Superior temporal gyrus (tissue), 1 donor: Measurements from ENCODE around the gene SPTLC2.
"Not testable (repeated sequence)": the region's sequence is repeated elsewhere in the genome, so short reads cannot be mapped to it uniquely, and the experiment has no call there.

ENCODE experiments used
- DNase-seq: peaks from one replicate; pipeline ENCODE4 v3.0.0-alpha.2; 2016; ENCODE audit errors: extremely low spot score

SPTLC2 gene, protein sequence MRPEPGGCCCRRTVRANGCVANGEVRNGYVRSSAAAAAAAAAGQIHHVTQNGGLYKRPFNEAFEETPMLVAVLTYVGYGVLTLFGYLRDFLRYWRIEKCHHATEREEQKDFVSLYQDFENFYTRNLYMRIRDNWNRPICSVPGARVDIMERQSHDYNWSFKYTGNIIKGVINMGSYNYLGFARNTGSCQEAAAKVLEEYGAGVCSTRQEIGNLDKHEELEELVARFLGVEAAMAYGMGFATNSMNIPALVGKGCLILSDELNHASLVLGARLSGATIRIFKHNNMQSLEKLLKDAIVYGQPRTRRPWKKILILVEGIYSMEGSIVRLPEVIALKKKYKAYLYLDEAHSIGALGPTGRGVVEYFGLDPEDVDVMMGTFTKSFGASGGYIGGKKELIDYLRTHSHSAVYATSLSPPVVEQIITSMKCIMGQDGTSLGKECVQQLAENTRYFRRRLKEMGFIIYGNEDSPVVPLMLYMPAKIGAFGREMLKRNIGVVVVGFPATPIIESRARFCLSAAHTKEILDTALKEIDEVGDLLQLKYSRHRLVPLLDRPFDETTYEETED

DNA sequence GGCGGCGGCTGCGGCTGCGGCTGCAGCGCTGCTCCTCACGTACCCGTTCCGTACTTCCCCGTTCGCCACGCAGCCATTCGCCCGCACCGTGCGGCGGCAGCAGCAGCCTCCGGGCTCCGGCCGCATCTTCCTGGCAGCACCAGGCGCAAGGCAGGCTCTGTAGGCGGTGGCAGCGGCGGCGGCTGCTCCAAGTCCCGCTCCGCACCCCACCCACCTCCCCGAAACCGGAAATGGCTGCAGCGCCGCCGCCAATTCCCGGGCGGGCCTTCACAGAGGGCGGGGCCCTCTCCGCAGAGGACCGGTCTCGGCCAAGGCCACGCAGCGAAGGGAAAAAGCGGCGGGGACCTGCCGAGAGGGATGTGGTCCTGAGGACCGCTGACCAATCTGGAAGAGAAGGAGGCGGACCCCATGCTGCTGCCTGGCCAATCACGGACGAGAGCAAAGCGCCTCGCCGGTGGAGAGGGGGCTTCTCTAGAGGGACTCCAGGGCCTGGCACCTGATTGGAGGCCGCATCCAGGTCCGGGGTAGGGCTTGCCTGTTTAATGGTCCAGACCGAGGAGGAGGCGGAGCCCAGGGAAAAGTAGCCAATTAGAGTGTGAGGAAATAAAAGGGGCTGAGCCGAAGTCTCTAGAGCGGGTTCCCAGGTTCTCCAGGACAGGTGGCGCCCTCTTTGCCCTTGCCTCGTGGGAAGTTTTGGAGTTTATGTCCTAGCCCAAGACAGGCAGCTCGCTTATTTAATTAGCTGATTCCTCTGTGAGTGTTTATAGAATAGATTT, at the start of gene SPTLC2:
TSS of gene SPTLC2 (minus strand) at position 184 of the 776 bp plus-strand sequence. CDS start at position 126, 58 bp downstream.
- peak; percentile 99 for DNase-seq

DNA sequence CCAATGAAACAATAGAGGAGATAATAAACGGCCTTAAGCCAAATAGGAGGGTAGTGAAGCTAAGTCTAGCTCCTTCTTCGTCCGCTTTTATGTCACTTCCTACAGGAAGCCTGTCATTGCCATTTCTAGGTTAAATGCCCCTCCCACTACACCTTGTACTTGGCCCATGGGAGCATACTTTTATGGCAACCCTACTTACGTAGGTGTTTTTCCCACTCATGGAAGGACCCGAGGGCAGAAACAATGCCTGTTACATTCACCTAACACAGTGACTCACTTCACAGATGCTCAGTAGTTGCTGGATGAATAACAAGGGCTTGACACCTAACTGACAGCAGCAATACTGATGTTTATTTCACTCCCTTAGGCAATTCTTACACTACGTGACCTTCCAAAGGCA, 46.9 kb upstream of the SPTLC2 start:
- DNase-seq: no peak

DNA sequence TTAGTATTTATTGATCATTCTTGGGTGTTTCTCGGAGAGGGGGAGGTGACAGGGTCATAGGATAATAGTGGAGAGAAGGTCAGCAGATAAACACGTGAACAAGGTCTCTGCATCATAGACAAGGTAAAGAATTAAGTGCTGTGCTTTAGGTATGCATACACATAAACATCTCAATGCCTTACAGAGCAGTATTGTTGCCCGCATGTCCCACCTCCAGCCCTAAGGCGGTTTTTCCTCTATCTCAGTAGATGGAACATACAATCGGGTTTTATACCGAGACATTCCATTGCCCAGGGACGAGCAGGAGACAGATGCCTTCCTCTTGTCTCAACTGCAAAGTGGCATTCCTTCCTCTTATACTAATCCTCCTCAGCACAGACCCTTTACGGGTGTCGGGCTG, 45.1 kb upstream of the SPTLC2 start:
- DNase-seq: not testable (repeated sequence)

DNA sequence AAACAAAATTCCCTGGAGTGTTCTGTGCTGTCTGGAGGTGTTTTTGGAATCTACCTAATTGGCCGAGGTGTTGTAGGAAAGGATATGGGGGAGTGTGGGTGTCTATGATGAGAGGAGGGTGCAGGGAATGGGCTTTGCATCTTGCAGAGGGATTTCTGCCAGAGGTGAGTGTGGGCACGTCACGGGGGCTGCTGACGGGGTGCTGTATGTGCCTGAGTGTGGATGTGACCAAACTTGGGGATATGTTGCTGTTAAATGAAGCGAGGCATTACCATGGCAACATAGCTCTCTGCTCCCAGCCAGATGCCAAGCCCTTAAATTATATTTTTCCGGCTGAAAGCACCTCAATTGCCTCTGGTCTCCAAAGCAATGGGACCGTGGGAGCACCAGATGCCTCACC, 44.3 kb upstream of the SPTLC2 start:
- DNase-seq: peak; percentile 54

DNA sequence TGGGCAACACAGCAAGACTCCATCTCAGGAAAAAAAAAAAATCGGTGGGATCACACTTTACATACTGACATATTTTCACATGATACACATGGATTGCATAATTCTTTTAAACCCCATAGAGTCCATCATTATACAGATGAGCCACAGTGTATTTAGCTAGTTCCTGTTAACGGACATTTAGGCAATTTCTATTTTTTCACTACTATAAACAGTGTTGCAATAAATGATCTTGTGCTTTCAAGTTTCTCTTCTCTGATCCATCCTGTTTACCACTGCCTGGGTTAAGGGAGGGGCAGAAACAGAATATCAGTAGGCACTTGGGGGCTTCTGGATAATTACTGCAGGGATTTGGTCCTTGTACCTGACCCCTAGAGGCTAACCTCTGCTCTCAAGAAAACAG, 43.4 kb upstream of the SPTLC2 start:
- no peak for DNase-seq

DNA sequence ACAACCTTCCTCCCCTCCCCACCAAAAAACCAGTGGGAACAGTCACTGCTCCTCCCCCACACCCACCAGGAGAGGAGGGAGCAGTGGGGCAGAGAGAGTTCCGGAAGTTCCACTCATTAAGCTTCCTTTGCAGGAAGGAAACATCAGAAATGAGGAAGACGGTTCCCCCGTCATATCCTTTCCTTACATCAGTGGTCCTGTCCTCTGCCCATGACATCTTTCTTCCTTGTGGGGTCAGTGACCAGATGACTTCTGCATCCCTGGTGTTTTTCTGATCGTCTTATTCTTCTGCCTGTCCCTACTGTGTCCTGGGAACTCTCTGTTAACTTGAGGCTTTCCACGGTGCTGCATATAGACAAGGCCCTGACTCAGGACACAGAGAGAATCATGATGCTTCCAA, 40.8 kb upstream of the SPTLC2 start:
- no peak for DNase-seq

DNA sequence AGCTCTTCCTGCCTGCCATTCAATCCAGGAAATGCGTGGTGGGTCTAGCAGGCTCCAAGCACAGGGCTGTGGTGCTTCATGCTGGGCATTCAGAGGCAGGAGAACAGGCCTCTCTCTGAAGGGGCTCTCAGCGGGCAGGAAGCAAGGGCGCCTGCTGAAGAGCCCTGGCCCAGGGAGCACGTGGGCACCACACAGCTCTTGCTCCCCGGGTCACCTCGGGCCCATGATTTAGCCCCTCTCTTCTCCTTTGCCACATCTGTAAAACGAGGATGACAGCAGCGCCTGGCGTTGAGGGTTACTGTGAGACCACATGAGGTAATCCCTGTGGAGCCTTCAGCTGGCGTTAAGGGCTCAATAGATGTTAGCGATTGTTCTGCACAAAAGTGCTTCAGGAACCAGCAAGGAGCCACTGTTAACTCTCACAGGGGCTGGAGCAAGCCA, 37.6 kb upstream of the SPTLC2 start:
- DNase-seq: no peak

DNA sequence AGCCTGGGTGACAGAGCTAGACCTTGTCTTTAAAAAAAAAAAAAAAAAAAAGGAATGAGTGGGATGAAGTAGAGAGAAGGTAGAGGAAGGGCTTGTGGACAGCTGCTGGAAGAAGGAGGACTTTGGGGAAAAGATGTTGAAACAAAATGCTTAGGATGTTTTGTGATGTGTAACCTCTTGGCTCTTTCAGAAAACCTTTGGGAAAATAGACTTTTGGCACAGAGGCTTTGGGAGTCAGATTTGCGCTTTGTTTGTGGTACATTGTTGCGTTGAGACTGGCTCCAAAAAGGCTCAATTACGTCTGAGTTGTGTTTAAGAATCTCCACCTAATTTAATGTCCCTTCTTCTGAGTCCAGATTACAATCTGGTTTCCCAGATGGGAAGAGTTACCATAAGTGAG, 32.9 kb upstream of the SPTLC2 start:
- DNase-seq: no peak

DNA sequence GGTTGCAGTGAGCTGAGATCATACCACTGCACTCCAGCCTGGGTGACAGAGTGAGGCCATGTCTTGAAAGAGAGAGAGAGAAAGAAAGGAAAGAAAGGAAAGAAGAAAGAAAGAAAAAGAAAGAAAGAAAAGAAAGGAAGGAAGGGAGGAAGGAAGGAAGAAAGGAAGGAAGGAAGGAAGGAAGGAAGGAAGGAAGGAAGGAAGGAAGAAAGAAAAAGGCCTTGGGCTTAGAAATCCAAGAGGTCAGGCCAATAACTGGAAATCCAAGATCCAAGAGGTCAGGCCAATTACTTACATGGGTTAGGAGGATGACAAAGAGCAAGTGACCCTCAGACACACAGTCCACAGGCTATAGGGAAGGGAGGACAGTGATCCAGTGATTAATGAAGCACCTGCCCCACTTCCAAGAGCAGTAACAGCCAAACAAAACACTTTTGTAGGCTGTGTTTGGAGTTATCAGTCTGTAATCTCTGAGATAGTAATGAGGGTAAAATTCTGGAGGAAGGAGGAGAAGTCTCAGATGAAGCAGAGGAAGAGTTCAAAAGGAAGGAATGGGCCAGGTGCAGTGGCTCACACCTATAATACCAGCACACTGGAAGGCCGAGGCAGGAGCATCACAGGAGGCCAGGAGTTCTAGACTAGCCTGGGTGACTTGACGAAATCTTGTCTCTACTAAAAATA, 32.2 kb upstream of the SPTLC2 start:
- no peak for DNase-seq

DNA sequence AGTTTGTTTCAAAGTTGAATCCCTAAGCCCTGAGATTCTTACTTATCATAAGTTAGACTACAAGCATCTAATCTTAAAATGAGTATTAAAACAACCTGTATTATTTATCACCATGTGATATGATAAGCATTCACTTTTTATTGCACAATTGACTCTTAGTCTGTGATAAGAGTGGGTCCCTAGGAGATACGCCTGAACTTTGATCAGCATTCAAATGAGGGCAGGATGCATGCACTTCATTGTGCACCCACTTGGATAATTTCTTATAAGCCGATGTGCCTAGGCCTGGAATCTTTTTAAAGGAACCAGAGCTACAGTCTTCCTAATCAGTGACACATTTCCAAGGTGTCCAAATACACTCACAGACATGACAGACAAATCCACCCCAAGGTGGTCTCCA, 31.4 kb upstream of the SPTLC2 start:
- DNase-seq: no peak

DNA sequence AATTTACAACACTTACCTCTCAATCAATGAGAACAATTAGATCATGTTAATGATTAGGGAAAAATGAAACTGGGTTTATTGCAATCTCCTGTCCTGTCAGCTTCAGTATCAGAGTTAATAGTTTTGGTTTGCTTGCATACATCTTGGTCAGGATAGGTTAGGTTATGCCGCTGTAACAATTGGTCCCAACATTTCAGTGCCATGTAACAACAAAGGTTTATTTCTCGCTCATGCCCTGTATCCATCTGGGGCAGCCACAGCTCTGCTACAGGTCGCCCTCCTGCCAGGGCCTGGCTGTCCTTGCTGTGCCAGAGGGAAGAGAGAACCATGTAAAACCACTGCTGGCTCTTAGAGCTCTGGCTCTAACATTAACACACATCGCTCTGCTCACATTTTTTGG, 30.5 kb upstream of the SPTLC2 start:
- DNase-seq: no peak

DNA sequence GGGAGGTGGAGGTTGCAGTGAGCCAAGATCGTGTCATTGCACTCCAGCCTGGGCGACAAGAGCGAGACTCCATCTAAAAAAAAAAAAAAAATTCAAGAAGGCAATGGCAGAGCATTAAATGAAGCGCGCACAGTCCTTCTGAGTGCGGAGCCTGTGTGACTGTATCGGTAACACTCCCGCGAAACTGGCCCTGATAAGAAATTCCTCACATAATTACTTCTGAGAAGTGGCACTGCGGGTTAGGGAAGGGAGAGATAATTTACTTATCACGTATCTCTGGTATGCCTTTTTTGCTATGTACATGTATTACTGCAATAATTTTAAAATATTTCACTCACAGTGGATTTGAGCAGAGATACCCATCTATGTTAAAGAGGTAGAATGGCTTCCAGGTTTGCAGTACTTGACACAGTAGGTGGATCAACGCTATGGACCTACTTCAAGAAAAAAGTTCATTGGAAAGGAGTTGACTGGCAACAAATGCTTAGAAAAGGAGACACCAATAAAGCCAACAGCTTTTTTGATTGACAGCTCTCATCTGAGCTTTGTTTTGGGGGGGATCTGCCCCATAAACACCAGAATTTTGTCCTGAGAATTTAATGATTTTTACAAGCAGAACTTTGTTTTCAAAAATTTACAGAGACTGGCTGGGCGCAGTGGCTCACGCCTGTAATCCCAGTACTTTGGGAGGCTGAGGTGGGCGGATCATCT, 29.2 kb upstream of the SPTLC2 start:
- DNase-seq: no peak

DNA sequence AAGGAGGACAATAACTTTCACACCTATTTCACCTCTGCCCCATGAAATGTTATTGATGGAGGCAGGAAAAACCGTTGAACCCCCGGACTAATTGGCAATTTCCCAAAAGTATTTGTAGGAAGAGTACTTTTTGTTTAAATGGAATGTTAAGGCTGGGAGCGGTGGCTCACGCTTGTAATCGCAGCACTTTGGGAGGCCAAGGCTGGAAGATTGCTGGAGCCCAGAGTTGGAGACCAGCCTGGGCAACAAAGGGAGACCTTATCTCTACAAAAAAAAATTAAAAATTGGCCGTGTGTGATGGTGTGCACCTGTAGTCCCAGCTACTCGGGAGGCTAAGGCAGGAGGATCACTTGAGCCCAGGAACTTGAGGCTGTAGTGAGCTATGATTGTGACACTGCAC, 26.0 kb upstream of the SPTLC2 start:
- no peak for DNase-seq

DNA sequence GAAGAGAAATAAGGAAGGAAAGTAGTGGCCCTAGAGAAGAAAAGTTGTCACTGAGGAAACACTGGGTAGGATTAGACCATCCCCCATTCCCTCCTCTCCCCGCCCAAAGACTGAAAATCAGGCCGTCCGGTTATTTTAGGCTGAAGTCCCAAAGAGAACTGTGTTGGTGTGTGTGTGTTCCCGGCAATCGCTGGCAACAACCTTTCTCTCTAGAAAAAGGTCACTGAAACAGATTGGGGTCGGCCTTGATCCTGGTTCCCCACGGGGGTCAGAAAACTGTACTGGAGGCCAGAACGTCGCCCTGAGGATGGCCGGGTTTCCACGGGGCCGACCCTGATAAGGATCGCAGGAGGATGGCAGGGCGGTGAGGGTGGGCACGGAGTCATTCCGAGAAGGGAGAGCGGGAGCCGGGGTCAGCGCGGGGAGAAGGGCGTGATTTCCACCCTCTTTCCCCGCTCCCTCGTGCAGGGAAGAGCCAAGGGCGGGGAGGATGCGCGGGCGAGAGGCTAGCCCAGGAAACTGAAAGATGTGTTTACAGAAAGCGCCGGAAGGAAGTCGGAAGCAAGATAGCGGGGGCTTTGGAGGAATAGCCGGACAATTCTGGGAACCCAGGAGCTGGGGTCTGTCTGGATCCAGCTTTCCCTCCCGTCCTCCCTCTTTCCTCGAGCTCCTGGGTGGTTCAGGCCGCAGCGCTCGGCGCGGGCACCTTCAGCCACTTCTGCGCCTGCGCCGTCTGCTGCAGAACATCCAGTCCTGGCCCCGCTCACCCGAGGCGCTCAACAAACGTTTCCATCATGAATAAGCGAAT, 25.3 kb upstream of the SPTLC2 start:
- peak; percentile 62 for DNase-seq

DNA sequence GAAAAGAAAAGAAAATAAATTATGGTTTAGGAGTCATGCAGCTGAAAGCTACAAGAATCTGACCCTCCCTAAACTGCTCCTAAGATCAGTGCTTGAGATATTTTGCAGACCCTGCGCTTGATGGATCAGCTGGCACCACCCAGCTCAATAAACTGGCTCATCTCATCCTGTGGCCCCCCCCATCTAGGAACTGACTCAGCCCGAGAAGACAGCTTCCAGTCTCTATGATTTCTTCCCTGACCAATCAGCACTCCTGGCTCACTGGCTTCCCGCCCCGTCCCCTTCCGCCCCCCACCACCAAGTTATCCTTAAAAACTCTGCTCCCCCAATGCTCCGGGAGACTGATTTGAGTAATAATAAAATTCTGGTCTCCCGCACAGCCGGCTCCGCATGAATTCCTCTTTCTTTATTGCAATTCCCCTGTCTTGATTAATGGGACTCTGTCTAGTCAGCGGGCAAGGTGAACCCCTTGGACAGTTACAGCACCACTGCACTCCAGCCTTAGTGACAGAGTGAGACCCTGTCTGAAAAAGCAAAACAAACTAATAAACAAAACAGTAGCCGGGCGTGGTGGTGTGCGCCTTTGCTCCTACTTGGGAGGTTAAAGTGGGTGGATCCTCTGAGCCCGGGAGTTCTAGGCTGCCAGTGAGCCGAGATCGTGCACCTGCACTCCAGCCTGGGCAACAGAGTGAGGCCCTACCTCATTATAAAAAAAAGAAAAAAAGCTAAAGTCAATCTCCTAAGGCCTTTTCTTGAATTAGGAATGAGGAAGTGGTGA, 24.5 kb upstream of the SPTLC2 start:
- DNase-seq: no peak

DNA sequence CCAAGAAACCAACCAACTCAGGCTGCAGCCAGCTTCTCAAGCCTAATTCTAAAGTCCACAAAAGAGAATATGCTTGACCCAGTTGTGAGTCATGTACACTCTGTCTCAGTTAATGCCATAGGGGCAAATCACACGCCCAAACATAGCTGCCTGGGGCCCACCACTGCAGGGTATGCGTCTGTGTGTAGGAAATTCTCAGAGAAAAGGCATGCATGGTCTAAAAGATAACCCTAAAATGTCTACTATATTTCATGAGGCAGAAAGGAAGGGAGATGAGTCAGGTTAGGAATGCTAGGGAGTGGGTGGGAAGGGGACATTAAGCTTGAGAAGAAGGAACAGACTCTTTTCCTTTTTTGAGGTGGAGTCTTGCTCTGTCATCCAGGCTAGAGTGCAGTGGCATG, 22.3 kb upstream of the SPTLC2 start:
- no peak for DNase-seq

DNA sequence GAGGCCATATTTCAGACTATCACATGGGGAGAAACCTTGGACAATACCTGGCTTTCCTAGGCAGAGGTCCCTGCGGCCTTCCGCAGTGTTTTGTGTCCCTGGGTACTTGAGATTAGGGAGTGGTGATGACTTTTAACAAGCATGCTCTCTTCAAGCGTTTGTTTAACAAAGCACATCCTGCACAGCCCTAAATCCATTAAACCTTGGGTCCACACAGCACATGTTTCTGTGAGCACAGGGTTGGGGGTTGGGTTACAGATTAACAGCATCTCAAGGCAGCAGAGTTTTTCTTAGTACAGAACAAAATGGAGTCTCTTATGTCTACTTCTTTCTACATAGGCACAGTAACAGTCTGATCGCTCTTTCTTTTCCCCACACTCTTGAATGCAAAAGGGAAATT, 19.4 kb upstream of the SPTLC2 start:
- DNase-seq: not testable (repeated sequence)

DNA sequence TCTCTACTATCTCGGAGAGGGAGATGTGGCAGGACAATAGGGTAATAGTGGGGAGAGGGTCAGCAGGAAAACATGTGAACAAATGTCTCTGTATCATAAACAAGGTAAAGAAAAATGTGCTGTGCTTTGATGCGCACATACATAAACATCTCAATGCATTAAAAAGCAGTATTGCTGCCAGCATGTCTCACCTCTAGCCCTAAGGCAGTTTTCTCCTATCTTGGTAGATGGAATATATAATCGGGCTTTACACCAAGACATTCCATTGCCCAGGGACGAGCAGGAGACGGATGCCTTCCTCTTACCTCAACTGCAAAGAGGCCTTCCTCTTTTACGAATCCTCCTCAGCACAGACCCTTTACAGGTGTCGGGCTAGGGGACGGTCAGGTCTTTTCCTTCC, 19.0 kb upstream of the SPTLC2 start:
- not testable (repeated sequence) for DNase-seq

DNA sequence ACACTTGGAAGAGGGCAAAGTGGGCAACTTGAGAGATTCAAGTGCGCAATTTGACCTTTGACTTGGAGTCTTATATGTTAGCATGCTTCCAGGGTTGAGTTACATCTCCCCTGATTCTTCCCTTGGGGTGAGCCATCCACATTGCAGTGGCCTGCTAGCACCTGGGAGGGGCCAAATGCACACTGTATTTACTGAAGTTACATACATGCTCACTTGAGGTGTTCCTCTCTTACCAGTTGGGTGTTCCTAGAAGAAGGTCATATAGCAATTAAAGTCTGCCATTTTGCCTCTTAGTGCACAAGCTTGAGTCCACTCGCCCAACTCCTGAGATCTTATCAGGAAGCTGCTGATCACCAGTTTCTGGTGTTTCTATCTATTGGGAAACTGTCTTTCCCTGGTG, 13.7 kb upstream of the SPTLC2 start:
- no peak for DNase-seq

DNA sequence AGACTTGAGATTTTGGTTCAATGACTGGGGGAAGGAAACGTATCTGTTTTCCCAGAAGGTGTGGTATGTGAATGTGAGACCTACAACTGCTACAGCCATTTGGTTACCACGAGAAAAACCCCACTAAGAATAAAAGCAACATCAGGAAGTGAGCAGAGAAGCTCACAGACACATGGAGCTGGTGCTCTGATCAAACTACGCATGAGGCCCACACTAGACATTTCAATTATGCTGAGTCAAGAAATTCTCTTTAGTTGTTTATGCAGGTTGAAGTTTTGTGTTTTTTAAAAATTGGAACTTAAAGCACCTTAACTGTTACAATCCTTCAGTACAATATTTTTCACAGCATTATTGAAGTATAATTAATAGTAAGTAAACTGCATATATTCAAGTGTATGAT, 8.9 kb upstream of the SPTLC2 start:
- DNase-seq: no peak
